Measurements from ENCODE around the gene NT5E. TPM values are rescaled to one million over a fixed set of nuclear protein-coding genes. Genes with fewer than 3 reads are reported as not detected.
A peak's percentile ranks its signal among the peaks of the same experiment; 100 is the strongest.

NT5E gene
- total RNA-seq, 3 donors from 2014 or later = 10.1 to 26.5 (median 11.4) TPM

DNA sequence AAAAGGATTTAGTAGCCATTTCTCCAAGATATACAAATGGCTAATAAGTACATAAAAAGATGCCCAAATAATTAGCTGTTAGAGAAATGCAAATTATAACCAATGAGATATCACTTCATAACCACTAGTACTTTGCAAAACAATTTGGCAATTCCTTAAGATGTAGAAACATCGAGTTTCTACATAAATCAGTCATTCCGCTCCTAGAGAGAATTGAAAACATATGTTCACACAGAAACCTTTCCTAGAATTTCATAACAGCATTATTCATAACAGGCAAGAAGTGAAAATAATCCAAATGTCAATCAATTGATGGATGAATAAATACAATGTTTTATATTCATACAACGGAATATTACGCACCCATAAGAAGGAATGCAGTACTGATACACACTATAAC is 20.5 kb upstream of the NT5E start:
- no peak for DNase-seq (ENCODE audit: low spot score in 2 of 2)
- intact Hi-C loops (cut with DNase I; ENCODE audit: low total_unique reads) = no loop called here

DNA sequence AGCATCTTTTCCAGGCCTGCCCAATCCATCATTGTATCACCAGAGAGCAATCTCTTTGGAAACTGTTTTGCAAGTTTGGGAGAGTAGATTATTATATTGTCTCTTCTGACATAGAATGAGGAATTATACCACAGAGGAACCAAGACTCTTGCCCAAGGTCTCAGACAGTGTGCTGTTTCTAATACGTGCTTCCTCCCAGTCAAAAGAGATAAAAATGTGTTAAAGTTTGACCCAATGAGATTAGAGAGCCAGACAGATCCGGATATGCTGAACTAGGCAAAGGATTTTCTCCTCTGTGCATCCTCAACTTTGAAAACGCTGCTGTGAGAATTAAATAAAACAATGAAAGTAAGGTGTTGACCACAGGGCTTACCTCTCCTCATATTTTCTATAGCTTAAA is 18.6 kb upstream of the NT5E start:
- TF ChIP-seq POLR2AphosphoS5 (IDR thresholded peaks at IDR 0.05) (no peak), POLR2A (IDR thresholded peaks at IDR 0.05) (no peak)
- TF ChIP-seq, protein P1, sequence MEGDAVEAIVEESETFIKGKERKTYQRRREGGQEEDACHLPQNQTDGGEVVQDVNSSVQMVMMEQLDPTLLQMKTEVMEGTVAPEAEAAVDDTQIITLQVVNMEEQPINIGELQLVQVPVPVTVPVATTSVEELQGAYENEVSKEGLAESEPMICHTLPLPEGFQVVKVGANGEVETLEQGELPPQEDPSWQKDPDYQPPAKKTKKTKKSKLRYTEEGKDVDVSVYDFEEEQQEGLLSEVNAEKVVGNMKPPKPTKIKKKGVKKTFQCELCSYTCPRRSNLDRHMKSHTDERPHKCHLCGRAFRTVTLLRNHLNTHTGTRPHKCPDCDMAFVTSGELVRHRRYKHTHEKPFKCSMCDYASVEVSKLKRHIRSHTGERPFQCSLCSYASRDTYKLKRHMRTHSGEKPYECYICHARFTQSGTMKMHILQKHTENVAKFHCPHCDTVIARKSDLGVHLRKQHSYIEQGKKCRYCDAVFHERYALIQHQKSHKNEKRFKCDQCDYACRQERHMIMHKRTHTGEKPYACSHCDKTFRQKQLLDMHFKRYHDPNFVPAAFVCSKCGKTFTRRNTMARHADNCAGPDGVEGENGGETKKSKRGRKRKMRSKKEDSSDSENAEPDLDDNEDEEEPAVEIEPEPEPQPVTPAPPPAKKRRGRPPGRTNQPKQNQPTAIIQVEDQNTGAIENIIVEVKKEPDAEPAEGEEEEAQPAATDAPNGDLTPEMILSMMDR (IDR thresholded peaks at IDR 0.05) = no peak
- Histone ChIP-seq H3K27me3 (no peaks in the 10 kb centered on the region), H3K36me3 (no peaks in the 10 kb centered on the region), H3K9me3 (peaks cover 0 to 5% of the 10 kb centered on the region in 2 donors), H3K27ac (no peak overlapping the region), H3K4me1 (no peaks in the 10 kb centered on the region), H3K4me3 (no peak overlapping the region)
- intact Hi-C loops (cut with DNase I; ENCODE audit: low total_unique reads) = no loop called here
- no peak for DNase-seq (ENCODE audit: low spot score in 2 of 2)

More for the DNA sequence above, 20.5 kb upstream of the NT5E start:
- Histone ChIP-seq H3K9me3 (peaks cover 0 to 10% of the 10 kb centered on the region in 2 donors), H3K27me3 (no peaks in the 10 kb centered on the region), H3K4me3 (no peak overlapping the region), H3K27ac (no peak overlapping the region), H3K36me3 (no peaks in the 10 kb centered on the region), H3K4me1 (no peaks in the 10 kb centered on the region)
- no peak for TF ChIP-seq POLR2A (IDR thresholded peaks at IDR 0.05)
- TF ChIP-seq POLR2AphosphoS5 (IDR thresholded peaks at IDR 0.05) = no peak
- TF ChIP-seq, protein P1 (IDR thresholded peaks at IDR 0.05) = no peak

DNA sequence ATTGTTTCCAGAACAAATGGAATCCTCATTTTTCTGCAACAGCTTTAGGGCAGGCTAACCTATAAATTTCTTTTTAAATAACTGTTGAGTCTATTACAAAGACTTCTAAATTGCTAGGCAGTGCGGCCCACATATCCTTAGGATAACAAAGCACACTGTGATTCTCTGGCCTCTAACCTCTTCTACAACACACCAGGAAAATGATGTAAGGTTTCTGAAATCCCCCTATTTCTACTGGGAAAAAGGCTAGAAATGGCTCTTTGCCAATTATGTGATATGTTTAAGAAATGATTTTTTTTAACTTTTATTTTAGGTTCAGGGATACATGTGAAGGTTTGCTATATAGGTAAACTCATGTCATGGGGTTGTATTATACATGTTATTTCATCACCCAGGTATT is 17.3 kb upstream of the NT5E start:
- Histone ChIP-seq H3K9me3 (no peaks in the 10 kb centered on the region), H3K4me3 (no peak overlapping the region), H3K27ac (no peak overlapping the region), H3K4me1 (no peaks in the 10 kb centered on the region), H3K27me3 (no peaks in the 10 kb centered on the region), H3K36me3 (no peaks in the 10 kb centered on the region)
- no peak for DNase-seq (ENCODE audit: low spot score in 2 of 2)
- intact Hi-C loops (cut with DNase I; ENCODE audit: low total_unique reads) = no loop called here
- TF ChIP-seq POLR2AphosphoS5 (IDR thresholded peaks at IDR 0.05) (no peak), POLR2A (IDR thresholded peaks at IDR 0.05) (no peak)
- TF ChIP-seq, protein P1 (IDR thresholded peaks at IDR 0.05) = no peak

DNA sequence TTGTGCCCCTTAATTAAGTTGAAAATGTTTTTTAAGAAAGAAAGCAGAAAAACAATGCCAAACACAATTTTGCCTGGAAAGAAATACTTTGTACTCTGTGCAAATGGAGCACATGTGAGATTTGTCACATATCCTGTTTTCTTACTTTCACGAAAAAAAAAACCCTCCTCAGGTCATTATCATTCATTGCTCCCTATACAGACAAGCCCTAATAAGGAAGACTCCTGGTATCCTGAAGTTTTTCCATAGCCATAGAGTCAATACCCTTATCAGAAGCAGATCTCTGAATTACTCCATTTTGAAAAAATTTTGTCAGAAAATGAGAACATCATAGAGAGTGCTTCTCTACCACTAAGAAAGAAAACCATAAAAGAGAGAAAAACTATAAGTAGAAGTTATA is 14.0 kb upstream of the NT5E start:
- no peak for DNase-seq (ENCODE audit: low spot score in 2 of 2)
- H3K36me3 ChIP-seq = no peaks in the 10 kb centered on the region
- no peaks in the 10 kb centered on the region for H3K27me3 ChIP-seq
- TF ChIP-seq, protein P1 (IDR thresholded peaks at IDR 0.05) = no peak
- no peak for TF ChIP-seq POLR2A (IDR thresholded peaks at IDR 0.05)
- H3K4me1 ChIP-seq = no peaks in the 10 kb centered on the region
- intact Hi-C loops (cut with DNase I; ENCODE audit: low total_unique reads) = no loop called here
- peak overlapping the region in 1 of 2 donors; percentile 56 for H3K27ac ChIP-seq
- no peak overlapping the region for H3K4me3 ChIP-seq
- H3K9me3 ChIP-seq = peaks cover 0 to 4% of the 10 kb centered on the region in 2 donors

DNA sequence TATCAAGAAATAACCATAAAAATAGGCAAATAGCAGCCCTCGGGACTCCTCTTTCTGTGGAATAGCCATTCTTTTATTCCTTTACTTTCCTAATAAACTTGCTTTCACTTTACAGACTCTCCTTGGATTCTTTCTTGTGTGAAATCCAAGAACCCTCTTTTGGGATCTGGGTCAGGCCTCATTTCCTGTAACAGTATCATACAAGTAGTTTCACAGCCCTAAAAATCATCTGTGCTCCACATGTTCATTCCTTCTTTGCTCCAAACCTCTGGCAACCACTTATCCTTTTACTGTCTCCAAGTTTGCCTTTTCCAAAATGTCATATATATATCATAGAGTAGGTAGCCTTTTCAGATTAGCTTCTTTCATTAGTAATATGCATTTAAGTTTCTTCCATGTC is 13.5 kb upstream of the NT5E start:
- Histone ChIP-seq H3K4me1 (no peaks in the 10 kb centered on the region), H3K27ac (no peak overlapping the region), H3K9me3 (peaks cover 0 to 4% of the 10 kb centered on the region in 2 donors), H3K4me3 (peak overlapping the region in 1 of 3 donors; percentile 9), H3K36me3 (no peaks in the 10 kb centered on the region), H3K27me3 (no peaks in the 10 kb centered on the region)
- no peak for DNase-seq (ENCODE audit: low spot score in 2 of 2)
- intact Hi-C loops (cut with DNase I; ENCODE audit: low total_unique reads) = no loop called here
- TF ChIP-seq POLR2AphosphoS5 (IDR thresholded peaks at IDR 0.05) (no peak), POLR2A (IDR thresholded peaks at IDR 0.05) (no peak)
- TF ChIP-seq, protein P1 (IDR thresholded peaks at IDR 0.05) = no peak
